ENCODE data around the gene ZNF444.
A peak's percentile ranks its signal among the peaks of the same experiment; 100 is the strongest.
"Not testable (repeated sequence)": the region's sequence is repeated elsewhere in the genome, so short reads cannot be mapped to it uniquely, and the experiment has no call there.

Gene ZNF444

GRCh38 chr19:56140583-56141416, at the start of gene ZNF444:
Gene ZNF444 (plus strand): TSS chr19:56141287. CDS start chr19:56146912, 5,625 bp downstream.
- peak; percentile 99 for DNase-seq (ENCODE audit: low read depth)

- DNase-seq (ENCODE audit: low read depth): no peak
These were observed 49.1 kb upstream of the ZNF444 start for GRCh38 chr19:56091751-56092546.

- DNase-seq (ENCODE audit: low read depth): no peak
These were observed 48.1 kb upstream of the ZNF444 start for GRCh38 chr19:56092685-56093631.

DNA sequence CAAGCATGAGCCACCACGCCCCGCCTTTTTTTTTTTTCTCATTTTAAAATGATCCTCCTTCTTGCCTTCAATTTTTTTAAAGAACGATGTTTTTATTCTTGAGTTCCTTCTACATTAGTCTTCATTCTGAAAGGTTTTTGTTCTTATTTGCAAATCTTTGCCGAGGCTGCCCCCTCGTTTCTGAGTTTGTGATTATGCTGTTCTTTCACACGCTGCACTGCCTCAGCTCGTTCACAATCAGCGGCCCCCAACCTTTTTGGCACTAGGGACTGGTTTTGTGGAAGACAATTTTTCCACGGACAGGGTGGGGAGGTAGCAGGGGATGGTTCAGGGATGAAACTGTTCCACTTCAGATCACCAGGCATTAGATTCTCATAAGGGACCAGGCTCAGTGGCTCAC, 46.6 kb upstream of the ZNF444 start:
- DNase-seq (ENCODE audit: low read depth): no peak

GRCh38 chr19:56096665-56097064, 44.4 kb upstream of the ZNF444 start:
- DNase-seq (ENCODE audit: low read depth): no peak

- no peak for DNase-seq (ENCODE audit: low read depth)
These were observed 43.8 kb upstream of the ZNF444 start for GRCh38 chr19:56097306-56097705.

GRCh38 chr19:56097776-56098175, 43.3 kb upstream of the ZNF444 start:
- no peak for DNase-seq (ENCODE audit: low read depth)

GRCh38 chr19:56098237-56098636, 42.9 kb upstream of the ZNF444 start:
- not testable (repeated sequence) for DNase-seq (ENCODE audit: low read depth)

- DNase-seq (ENCODE audit: low read depth): no peak
These were observed 42.1 kb upstream of the ZNF444 start for GRCh38 chr19:56098731-56099568.

DNA sequence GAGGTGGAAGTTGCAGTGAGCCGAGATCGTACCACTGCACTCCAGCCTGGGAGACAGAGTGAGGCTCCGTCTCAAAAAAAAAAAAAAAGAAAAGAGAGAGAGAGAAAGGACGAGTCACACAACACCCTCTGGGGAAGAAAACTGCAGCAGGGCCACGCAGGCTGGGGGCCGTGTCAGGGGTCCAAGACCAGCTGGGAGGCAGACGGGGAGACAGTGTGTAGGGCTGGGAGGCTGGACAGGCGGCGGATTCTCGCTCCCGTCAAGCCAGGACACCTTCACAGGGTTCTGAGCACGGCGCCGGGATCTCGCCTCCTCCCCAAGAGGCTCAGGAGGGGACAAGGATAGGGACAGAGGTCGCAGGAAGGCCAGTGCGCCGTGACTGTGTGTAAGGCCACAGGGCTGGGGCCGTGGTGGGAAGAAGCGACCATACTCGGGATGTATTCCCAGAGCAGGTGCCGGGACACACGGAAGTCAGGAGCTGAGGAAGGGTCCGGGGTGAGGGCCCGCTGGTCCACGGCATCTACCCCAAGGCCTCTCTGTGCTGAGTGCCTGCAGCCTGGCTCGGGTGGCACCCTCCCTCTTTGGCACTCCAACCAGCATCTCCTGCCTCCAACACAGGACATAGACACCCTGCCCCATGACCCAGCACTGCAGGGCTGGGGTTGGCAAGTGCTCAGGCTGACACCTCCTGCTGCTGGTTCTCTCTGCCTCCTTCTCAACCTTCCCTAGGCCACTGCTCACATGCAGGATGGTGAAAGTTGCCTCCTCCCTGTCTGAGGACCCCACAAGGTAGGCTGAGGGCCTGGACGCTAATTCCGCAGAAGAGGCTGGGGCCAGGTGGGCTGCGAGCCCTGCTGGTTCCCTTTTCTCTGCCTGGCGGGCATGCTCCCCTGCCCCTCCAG, 41.2 kb upstream of the ZNF444 start:
- DNase-seq (ENCODE audit: low read depth): no peak

GRCh38 chr19:56101095-56101494, 40.0 kb upstream of the ZNF444 start:
- DNase-seq (ENCODE audit: low read depth): no peak

DNA sequence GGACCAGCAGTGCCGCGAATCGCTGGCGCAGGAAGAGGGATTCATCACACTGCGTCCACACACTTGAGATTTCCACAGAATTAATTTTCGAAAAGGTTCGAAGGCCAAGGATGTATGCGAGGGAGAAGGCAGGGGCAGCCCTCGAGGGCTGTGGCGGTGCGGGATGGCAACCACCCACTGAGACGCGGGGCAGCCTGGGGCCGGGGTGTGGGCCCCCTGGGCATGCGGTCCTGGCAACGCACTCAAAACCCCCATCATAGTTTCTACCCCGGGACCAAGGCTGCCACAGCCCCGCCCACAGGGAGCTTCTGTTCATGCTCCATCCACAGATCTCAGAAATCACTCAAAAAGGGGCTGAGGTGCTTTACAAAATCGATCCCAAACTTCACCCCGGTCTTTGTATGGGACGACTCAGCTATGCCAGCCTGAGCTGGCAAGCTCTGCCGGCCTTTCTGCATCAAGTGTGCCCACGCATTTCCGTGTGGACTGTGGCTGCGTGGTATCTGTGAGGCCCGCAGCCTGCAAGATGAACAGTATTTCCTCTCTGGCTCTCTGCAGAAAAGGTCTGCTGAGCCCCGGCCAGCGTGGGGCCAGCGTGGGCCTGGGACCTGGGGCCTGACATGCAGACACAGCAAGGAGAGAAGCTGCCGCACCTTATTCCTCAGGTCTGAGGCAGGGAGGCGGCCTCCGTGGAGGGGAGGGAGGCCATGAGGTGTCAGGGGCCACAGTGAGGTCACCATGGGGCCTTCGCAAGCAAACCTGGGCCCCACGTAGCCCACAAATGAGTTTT, 39.1 kb upstream of the ZNF444 start:
- DNase-seq (ENCODE audit: low read depth): no peak

- no peak for DNase-seq (ENCODE audit: low read depth)
These were observed 38.0 kb upstream of the ZNF444 start for GRCh38 chr19:56103027-56103614.

- DNase-seq (ENCODE audit: low read depth): no peak
These were observed 36.7 kb upstream of the ZNF444 start for GRCh38 chr19:56104423-56104822.

DNA sequence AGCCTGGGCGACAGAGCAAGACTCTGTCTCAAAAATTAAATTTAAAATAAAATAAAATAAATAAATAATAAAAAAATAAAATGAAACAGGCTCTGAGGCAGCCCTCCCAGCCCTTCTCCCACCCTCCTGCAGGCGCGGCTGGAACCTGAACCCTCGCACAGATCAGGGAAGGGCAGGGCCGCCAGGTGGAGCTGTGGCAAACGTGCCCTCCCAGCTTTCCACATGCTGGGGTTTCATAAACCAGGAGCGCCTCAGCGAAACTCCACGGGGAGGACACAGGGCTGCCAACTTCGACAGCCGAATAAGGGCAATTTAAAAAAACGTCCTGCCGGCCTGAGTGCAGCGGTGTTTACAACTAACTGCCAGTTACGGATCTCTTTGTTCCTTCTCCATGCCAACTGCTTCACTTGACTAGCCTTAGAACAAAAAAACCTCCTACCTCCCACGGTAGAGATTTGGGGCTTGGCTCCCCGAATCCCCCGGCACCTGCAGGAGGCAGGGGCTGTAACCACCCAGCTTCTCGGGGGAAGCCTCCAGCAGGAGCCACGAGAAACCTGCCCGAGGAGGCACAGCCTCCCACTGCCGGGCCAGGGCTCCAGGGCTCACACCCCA, 35.9 kb upstream of the ZNF444 start:
- peak; percentile 23 for DNase-seq (ENCODE audit: low read depth)

DNA sequence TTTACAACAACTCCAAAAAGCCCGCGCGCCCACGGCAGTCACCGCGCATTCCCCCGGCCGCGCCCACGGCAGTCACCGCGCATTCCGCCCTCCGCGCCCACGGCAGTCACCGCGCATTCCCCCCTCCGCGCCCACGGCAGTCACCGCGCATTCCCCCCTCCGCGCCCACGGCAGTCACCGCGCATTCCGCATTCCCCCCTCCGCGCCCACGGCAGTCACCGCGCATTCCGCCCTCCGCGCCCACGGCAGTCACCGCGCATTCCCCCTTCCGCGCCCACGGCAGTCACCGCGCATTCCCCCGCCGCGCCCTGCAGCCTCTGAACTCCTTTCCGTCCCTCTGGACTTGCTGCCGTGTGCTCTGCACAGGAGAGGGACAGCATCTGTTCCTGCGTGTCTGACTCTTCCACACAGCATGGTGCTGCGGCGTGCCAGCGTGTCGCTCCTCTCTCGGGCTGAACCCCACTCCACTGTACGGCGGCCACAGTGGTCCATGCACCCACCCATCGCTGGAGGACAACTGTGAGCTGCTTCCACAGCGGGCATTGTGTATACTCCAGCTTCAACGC, 35.2 kb upstream of the ZNF444 start:
- DNase-seq (ENCODE audit: low read depth): not testable (repeated sequence)

- DNase-seq (ENCODE audit: low read depth): no peak
These were observed 34.7 kb upstream of the ZNF444 start for GRCh38 chr19:56106397-56106849.

DNA sequence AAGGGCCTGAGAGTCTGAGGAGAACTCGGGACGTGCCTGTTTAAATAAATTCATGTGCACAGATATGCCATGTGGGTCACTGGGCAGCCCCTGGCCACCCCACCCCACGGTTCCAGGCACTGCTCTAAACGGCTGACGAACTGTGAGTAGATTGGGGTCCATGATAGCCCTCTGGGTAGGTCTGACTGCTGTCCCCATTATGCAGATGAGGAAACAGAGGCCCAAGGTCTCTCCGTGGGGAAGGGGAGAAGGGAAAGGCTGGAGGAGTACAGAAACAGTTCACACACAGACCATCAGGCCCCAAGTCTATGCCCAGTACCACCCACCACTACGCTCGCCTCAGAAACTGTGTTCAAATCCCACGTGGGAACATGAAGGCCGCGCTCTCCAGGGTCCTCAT, 34.1 kb upstream of the ZNF444 start:
- DNase-seq (ENCODE audit: low read depth): no peak
